ENCODE measurements around the gene PLPPR5. TPM values are rescaled to one million over a fixed set of nuclear protein-coding genes. Genes with fewer than 3 reads are reported as not detected.

PLPPR5 gene
- total RNA-seq, 4 donors from 2014 or later = 0.17 TPM; not detected in 2

DNA sequence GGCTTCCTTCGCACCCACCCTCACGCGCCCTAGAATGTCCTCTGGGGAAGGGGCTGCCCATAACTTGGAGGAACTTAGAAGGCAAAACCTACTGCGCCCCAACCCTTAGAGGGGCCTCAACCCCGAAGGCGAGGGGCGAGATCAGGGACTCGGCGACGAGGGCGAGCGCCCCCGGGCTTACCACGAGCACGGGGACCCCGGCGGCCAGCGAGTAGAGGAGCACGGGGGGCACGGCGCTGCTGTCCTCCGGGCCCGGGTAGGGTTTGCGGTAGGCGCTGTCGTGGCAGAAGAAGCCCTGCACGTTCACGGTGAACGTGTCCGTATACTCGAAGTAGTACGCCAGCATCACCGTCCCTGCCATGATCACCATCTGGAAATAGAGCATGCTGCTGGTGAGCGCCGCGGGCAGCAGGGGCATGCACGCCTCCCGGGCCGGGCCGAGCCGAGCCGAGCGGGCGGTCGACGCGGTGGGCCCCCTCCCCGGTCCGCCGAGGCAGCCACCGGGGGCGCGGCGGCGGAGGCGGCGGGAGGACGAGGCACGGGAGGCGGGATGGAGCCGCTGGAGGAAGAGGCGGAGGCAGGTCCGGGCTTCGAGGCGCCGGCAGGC, 304 bp downstream of the PLPPR5 start:
- no peak overlapping the region for H3K27ac ChIP-seq (replicated peaks in 1 of 4)
- WGBS = 2% methylated on average over 6 of the region's 66 CpGs
- no peak for DNase-seq (ENCODE audit: extremely low spot score)
- peaks cover 0 to 44% (median 20%) of the 10 kb centered on the region in 4 donors for H3K27me3 ChIP-seq
- peak overlapping the region; percentile 29 to 58 (median 47) for H3K4me3 ChIP-seq
- H3K9me3 ChIP-seq = no peaks in the 10 kb centered on the region
- no peak for TF ChIP-seq POLR2AphosphoS5 (IDR thresholded peaks at IDR 0.05)
- TF ChIP-seq, protein P1, sequence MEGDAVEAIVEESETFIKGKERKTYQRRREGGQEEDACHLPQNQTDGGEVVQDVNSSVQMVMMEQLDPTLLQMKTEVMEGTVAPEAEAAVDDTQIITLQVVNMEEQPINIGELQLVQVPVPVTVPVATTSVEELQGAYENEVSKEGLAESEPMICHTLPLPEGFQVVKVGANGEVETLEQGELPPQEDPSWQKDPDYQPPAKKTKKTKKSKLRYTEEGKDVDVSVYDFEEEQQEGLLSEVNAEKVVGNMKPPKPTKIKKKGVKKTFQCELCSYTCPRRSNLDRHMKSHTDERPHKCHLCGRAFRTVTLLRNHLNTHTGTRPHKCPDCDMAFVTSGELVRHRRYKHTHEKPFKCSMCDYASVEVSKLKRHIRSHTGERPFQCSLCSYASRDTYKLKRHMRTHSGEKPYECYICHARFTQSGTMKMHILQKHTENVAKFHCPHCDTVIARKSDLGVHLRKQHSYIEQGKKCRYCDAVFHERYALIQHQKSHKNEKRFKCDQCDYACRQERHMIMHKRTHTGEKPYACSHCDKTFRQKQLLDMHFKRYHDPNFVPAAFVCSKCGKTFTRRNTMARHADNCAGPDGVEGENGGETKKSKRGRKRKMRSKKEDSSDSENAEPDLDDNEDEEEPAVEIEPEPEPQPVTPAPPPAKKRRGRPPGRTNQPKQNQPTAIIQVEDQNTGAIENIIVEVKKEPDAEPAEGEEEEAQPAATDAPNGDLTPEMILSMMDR (IDR thresholded peaks at IDR 0.05) = no peak
- TF ChIP-seq POLR2A (IDR thresholded peaks at IDR 0.05; ENCODE audit: low read depth) = no peak
- no peak for TF ChIP-seq EP300 (IDR thresholded peaks at IDR 0.05)
- intact Hi-C loops (cut with DNase I) = no loop called here
- H3K4me1 ChIP-seq = peaks cover 10 to 20% (median 17%) of the 10 kb centered on the region in 4 donors
- no peaks in the 10 kb centered on the region for H3K36me3 ChIP-seq

DNA sequence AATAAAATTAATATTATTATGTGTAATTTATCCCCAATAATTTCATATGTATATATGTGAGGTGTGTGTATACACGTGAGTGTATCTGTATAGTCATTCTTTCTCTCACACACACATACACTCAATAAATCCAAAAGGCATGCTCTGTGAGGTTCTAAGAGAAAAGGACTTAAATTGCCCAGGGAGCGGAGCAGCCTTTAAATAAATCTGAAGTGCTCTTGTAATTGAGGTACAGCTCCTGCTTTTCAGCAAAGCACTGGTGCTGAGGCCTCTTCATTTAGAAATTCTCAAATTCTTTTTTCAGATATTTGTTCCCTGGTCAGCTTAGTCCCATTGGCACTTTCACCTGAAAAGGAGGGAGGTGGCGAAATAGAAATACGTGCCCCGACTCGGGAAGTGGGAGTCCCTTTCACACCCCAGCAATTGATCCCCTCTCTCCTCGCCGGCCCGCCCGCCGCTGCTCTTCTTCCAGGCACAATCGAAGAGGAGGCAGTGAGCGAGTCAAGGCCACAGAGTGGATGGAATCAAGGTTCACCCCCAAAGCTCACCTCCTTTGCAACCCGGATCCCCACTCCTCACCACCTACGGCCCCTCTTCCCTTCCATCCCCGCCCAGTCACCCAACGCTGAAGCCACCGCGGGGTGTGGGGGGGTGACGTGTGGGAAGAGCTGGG, 944 bp downstream of the PLPPR5 start:
- Histone ChIP-seq H3K4me1 (peaks cover 10 to 20% (median 17%) of the 10 kb centered on the region in 4 donors), H3K4me3 (peak overlapping the region; percentile 29 to 58 (median 47)), H3K27ac (replicated peaks in 1 of 4) (no peak overlapping the region), H3K9me3 (no peaks in the 10 kb centered on the region), H3K27me3 (peaks cover 0 to 44% (median 20%) of the 10 kb centered on the region in 4 donors), H3K36me3 (no peaks in the 10 kb centered on the region)
- WGBS = 40% methylated on average over 18 of the region's 20 CpGs
- TF ChIP-seq, protein P1 (IDR thresholded peaks at IDR 0.05) = no peak
- TF ChIP-seq POLR2AphosphoS5 (IDR thresholded peaks at IDR 0.05) (no peak), POLR2A (IDR thresholded peaks at IDR 0.05; ENCODE audit: low read depth) (no peak), EP300 (IDR thresholded peaks at IDR 0.05) (no peak)
- intact Hi-C loops (cut with DNase I) = no loop called here
- no peak for DNase-seq (ENCODE audit: extremely low spot score)

DNA sequence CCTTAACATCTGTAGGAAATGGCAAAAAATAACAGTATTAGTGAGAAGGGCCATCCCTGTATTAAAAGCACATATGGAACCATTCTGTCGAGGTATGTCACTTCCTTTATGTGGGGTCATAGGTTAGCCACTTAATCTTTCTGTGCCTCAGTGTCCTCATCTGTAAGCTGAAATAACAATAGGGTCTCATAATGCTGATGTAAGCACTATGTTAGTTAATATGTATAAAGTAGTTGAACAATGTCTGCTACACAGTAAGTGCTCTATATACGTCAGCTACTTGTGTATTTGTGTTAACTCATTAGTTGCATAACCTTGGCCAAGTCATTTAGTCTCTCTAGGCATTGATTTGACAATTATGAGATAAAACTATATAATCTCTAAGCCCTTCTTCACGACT, 11.8 kb downstream of the PLPPR5 start:
- Histone ChIP-seq H3K4me3 (no peak overlapping the region), H3K27ac (replicated peaks in 1 of 4) (no peak overlapping the region), H3K9me3 (no peaks in the 10 kb centered on the region), H3K27me3 (no peaks in the 10 kb centered on the region), H3K4me1 (no peaks in the 10 kb centered on the region), H3K36me3 (no peaks in the 10 kb centered on the region)
- WGBS = 68% methylated on average over 3 of the region's 3 CpGs
- no peak for TF ChIP-seq POLR2A (IDR thresholded peaks at IDR 0.05; ENCODE audit: low read depth)
- TF ChIP-seq, protein P1 (IDR thresholded peaks at IDR 0.05) = no peak
- TF ChIP-seq EP300 (IDR thresholded peaks at IDR 0.05) = no peak
- no peak for TF ChIP-seq POLR2AphosphoS5 (IDR thresholded peaks at IDR 0.05)
- DNase-seq (ENCODE audit: extremely low spot score) = no peak
- intact Hi-C loops (cut with DNase I) = no loop called here

DNA sequence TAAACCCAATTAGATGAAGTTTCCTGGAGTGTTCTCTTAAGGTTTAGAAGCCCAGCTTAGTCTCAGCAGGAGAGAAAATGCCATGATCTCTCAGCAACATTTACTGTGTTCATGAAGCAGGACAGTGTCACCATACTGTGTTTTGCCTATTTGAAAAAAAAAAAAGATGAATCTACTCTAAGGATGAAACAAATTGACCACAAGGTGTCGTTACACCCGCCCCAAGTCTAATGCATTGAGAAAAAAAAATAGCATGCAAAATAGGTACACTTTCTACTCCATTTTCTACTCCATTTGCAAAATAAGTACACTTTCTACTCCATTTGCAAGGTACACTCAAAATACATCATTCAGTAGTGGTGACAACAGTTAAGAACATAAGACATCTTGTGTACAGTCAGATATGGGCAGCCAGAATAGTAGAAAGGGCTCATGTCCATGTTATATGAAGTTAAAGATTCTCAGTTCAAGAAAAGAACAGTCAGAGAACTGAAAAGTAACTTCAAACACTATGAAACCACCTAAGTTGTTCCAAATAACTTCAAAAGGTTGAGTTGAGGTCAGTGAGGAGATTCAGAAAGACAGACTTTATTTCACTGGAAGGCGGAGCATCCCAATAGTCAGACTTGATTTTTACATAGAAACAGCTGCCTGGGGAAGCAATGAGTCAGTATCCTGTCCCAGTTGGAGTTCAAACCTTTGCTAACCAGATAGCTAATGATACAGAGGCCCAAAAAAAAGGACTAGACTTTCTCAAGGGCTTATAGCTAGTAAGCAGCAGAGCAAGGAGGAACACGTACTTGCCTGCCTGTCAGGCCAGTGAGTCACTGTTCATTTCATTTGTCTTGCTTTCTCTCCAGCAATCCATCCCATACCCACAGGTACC, 13.3 kb downstream of the PLPPR5 start:
- intact Hi-C loops (cut with DNase I) = no loop called here
- no peaks in the 10 kb centered on the region for H3K9me3 ChIP-seq
- H3K36me3 ChIP-seq = no peaks in the 10 kb centered on the region
- no peak for DNase-seq (ENCODE audit: extremely low spot score)
- 73% methylated on average over 4 of the region's 4 CpGs for WGBS
- TF ChIP-seq, protein P1 (IDR thresholded peaks at IDR 0.05) = no peak
- no peak for TF ChIP-seq POLR2AphosphoS5 (IDR thresholded peaks at IDR 0.05)
- TF ChIP-seq EP300 (IDR thresholded peaks at IDR 0.05) = no peak
- no peak for TF ChIP-seq POLR2A (IDR thresholded peaks at IDR 0.05; ENCODE audit: low read depth)
- no peak overlapping the region for H3K27ac ChIP-seq (replicated peaks in 1 of 4)
- H3K4me1 ChIP-seq = no peaks in the 10 kb centered on the region
- no peaks in the 10 kb centered on the region for H3K27me3 ChIP-seq
- no peak overlapping the region for H3K4me3 ChIP-seq
